Endothelial cell of umbilical vein (primary cell): ENCODE data around the gene ZBTB46. TPM values are rescaled to one million over a fixed set of nuclear protein-coding genes. Genes with fewer than 3 reads are reported as not detected.

Experiments
- BruUV-seq: library from RNA; stranded (reverse); fragments of 400-500 nt; replicated peaks from 2 replicates; lab custom pipeline; 2021; lab: Mats Ljungman, UMichigan
- CTCF ChIA-PET: fragments of 300-600, 350-600 bp; sonication (Branson Sonifier 250); formaldehyde crosslinking; loops from one replicate; lab custom pipeline; 2021; ENCODE audit warnings: antibody characterized with exemption, inconsistent platforms; lab: Charles Lee
- POLR2A ChIA-PET: fragments of 300-600, 350-600 bp; sonication (Branson Sonifier 250); formaldehyde crosslinking; loops from one replicate; lab custom pipeline; 2021; ENCODE audit warnings: antibody characterized with exemption, inconsistent platforms; lab: Charles Lee
- DNase-seq: peaks from one replicate; pipeline ENCODE4 v3.0.0-alpha.2; 2011; ENCODE audit warnings: low read depth, low spot score
- FAIRE-seq: peaks from 2 replicates; lab custom pipeline; 2011; peaks lifted over from hg19 to GRCh38; lab: Jason Lieb, UNC
- H2AFZ ChIP-seq: 2 replicates; pipeline ENCODE4 v1.6.0; 2012; ENCODE audit warnings: low read depth, low read length, control low read depth, inconsistent platforms
- H3K27ac ChIP-seq: 2 replicates; pipeline ENCODE4 v1.5.1; 2011; ENCODE audit warnings: low read depth, mild to moderate bottlenecking, control low read depth, low read length, moderate library complexity; ENCODE audit not compliant: insufficient read depth
- H3K27me3 ChIP-seq, 2 experiments: 2 replicates each; pipeline versions ENCODE4 v1.6.0 to v1.6.1; 2011; ENCODE audit warnings: low read length in 2 of 2, mixed read lengths in 1 of 2; ENCODE audit not compliant: control insufficient read depth in 2 of 2, insufficient read depth in 2 of 2
- H3K36me3 ChIP-seq, 2 experiments: 2 replicates in 1 of 2; 3 replicates in 1 of 2; pipeline ENCODE4 v1.5.1; 2011; ENCODE audit warnings: low read length in 2 of 2, mild to moderate bottlenecking in 1 of 2, moderate library complexity in 1 of 2; ENCODE audit not compliant: control insufficient read depth in 2 of 2, insufficient read depth in 2 of 2; ENCODE audit errors: extremely low read depth in 1 of 2
- H3K4me1 ChIP-seq: 3 replicates; pipeline ENCODE4 v1.5.1; 2011; ENCODE audit warnings: mild to moderate bottlenecking, low read length; ENCODE audit not compliant: control insufficient read depth, insufficient read depth; ENCODE audit errors: extremely low read depth
- H3K4me2 ChIP-seq: 2 replicates; pipeline ENCODE4 v1.6.1; 2011; ENCODE audit warnings: low read length, control low read depth, mixed read lengths; ENCODE audit not compliant: insufficient read depth
- H3K4me3 ChIP-seq, 3 experiments: fragments of 200-600 bp in 1 of 3; sonication (generic), shearing (Covaris generic) in 1 of 3; replicated peaks in 1 of 3; 2 replicates each; pipeline ENCODE4 v1.5.1; 2011 to 2016; ENCODE audit warnings: control low read depth in 3 of 3, low read length in 3 of 3, mild to moderate bottlenecking in 2 of 3, inconsistent platforms in 1 of 3, low read depth in 1 of 3, moderate library complexity in 1 of 3; ENCODE audit not compliant: insufficient read depth in 1 of 3
- H3K79me2 ChIP-seq: 2 replicates; pipeline ENCODE4 v1.6.0; 2012; ENCODE audit warnings: low read length, inconsistent platforms; ENCODE audit not compliant: control insufficient read depth, insufficient read depth
- H3K9ac ChIP-seq: replicated peaks from 2 replicates; pipeline ENCODE3; 2011; ENCODE audit warnings: low read length, control low read depth; ENCODE audit not compliant: insufficient read depth; ENCODE audit errors: extremely low read depth
- H3K9me1 ChIP-seq: replicated peaks from 3 replicates; pipeline ENCODE4 v1.6.0; 2011; ENCODE audit warnings: mild to moderate bottlenecking, low read length; ENCODE audit not compliant: control insufficient read depth, insufficient read depth; ENCODE audit errors: extremely low read depth
- H3K9me3 ChIP-seq: replicated peaks from 2 replicates; pipeline ENCODE4 v1.5.1; 2012; ENCODE audit warnings: low read length, inconsistent platforms; ENCODE audit not compliant: control insufficient read depth, insufficient read depth
- H4K20me1 ChIP-seq: replicated peaks from 2 replicates; pipeline ENCODE3; 2011; ENCODE audit warnings: mild to moderate bottlenecking, low read length; ENCODE audit not compliant: control insufficient read depth, insufficient read depth; ENCODE audit errors: extremely low read depth
- CTCF ChIP-seq, 2 donors: IDR thresholded peaks; 1 replicate in 1 of 2; 2 replicates in 1 of 2; pipeline ENCODE4 v1.5.1; 2011; ENCODE audit warnings: low read length in 2 of 2, mild to moderate bottlenecking in 2 of 2, moderate library complexity in 2 of 2, control low read depth in 1 of 2, inconsistent platforms in 1 of 2, low read depth in 1 of 2; ENCODE audit not compliant: insufficient read depth in 1 of 2; ENCODE audit errors: extremely low read depth in 1 of 2
- EZH2 ChIP-seq: IDR thresholded peaks from 2 replicates; pipeline ENCODE4 v1.6.1; 2012; ENCODE audit warnings: borderline replicate concordance, low read depth, mild to moderate bottlenecking, moderate library complexity, low read length, inconsistent platforms; ENCODE audit not compliant: severe bottlenecking
- FOS ChIP-seq: IDR thresholded peaks from 2 replicates; pipeline ENCODE4 v1.6.1; 2011; ENCODE audit warnings: mild to moderate bottlenecking, low read length, moderate library complexity, borderline replicate concordance; ENCODE audit not compliant: insufficient read depth
- GATA2 ChIP-seq: IDR thresholded peaks from 2 replicates; pipeline ENCODE4 v1.7.0; 2011; ENCODE audit warnings: low read depth, mild to moderate bottlenecking, moderate library complexity, mixed read lengths, low read length; ENCODE audit not compliant: insufficient read length, insufficient read depth
- JUN ChIP-seq: IDR thresholded peaks from 2 replicates; pipeline ENCODE4 v1.6.1; 2011; ENCODE audit warnings: borderline replicate concordance, low read depth; ENCODE audit not compliant: insufficient read length, insufficient read depth
- MAX ChIP-seq: IDR thresholded peaks from 2 replicates; pipeline ENCODE4 v1.6.1; 2011; ENCODE audit not compliant: insufficient read depth, insufficient read length
- MYC ChIP-seq: IDR thresholded peaks from one replicate; pipeline ENCODE4 v1.6.1; 2011; ENCODE audit warnings: mild to moderate bottlenecking, low read depth, low read length
- POLR2A ChIP-seq: IDR thresholded peaks from 2 replicates; pipeline ENCODE4 v1.6.1; 2012; ENCODE audit warnings: low read depth, mild to moderate bottlenecking, control low read depth, low read length
- POLR2AphosphoS5 ChIP-seq: IDR thresholded peaks from 2 replicates; pipeline ENCODE4 v1.6.1; 2012; ENCODE audit warnings: low read depth, mild to moderate bottlenecking, control low read depth, low read length, moderate library complexity; ENCODE audit not compliant: insufficient read depth
- dilution Hi-C: fragments of 300-500 bp; cut with MboI; formaldehyde crosslinking; loops from one replicate; pipeline ENCODE4 v1.15.0; 2019; ENCODE audit warnings: low sequenced_read_pairs; ENCODE audit not compliant: extremely low pct_ligation_motif_present
- intact Hi-C: fragments of 100-400 bp; cut with micrococcal nuclease; formaldehyde crosslinking; loops from one replicate; pipeline ENCODE4 v1.10.0; 2022
- polyA plus RNA-seq, 4 experiments: library from polyadenylated mRNA; depleted of rRNA in 3 of 4; stranded (reverse) in 3 of 4; unstranded in 1 of 4; fragments of >200 nt; gene quantifications; 2 replicates each; pipeline versions ENCODE4 v1.2.1 to v1.2.3, GENCODE V29; 2011 to 2012; ENCODE audit warnings: missing spikeins in 1 of 4
- total RNA-seq: library from RNA; stranded (reverse); gene quantifications from 2 replicates; pipeline ENCODE4 v1.2.3, GENCODE V29; 2021

ZBTB46 gene
- total and polyA plus RNA-seq, 2 donors (not counting 3 experiments of a cell fraction or from before 2014, with no cell fraction given) = 1.3 to 7.1 TPM

GRCh38 chr20:63767886-63768285 lies 63.2 kb downstream of the ZBTB46 start:
- H3K4me2 ChIP-seq = no peak overlapping the region
- H3K27me3 ChIP-seq = no peaks in the 10 kb centered on the region
- dilution Hi-C loops (no loop called here), intact Hi-C loops (no loop called here)
- ChIA-PET POLR2A (no interaction called here), CTCF (interaction anchor here (2.1 kb wide), 1 partner anchor 18 kb away, joined by 12 read pairs; no protein-coding TSS in a partner anchor)
- no peak for TF ChIP-seq GATA2
- no peak for TF ChIP-seq CTCF (IDR thresholded peaks at IDR 0.05; ENCODE audit: extremely low read depth in 1 of 2, insufficient read depth in 1 of 2, low read depth in 1 of 2, low read length in 2 of 2)
- TF ChIP-seq POLR2A = no peak
- no peak for TF ChIP-seq FOS
- TF ChIP-seq MAX = no peak
- TF ChIP-seq EZH2 = no peak
- TF ChIP-seq POLR2AphosphoS5 = no peak
- TF ChIP-seq JUN = no peak
- TF ChIP-seq MYC = no peak
- H3K9me1 ChIP-seq = no peaks in the 10 kb centered on the region
- H4K20me1 ChIP-seq = no peaks in the 10 kb centered on the region
- no peak overlapping the region for H3K4me3 ChIP-seq
- no peak overlapping the region for H3K27ac ChIP-seq
- no peak overlapping the region for H3K9ac ChIP-seq
- FAIRE-seq (no peak), DNase-seq (no peak)
- no peaks in the 10 kb centered on the region for H3K79me2 ChIP-seq
- H3K4me1 ChIP-seq = no peaks in the 10 kb centered on the region
- H3K36me3 ChIP-seq = no peaks in the 10 kb centered on the region
- no peaks in the 10 kb centered on the region for H3K9me3 ChIP-seq
- no TSS peak for BruUV-seq
- H2AFZ ChIP-seq = no peak overlapping the region
